ENCODE measurements around the gene ITK. TPM values are rescaled to one million over a fixed set of nuclear protein-coding genes. Genes with fewer than 3 reads are reported as not detected.

The ITK gene
- total RNA-seq, 3 donors from 2014 or later = 3.3 to 4.4 (median 3.4) TPM

DNA sequence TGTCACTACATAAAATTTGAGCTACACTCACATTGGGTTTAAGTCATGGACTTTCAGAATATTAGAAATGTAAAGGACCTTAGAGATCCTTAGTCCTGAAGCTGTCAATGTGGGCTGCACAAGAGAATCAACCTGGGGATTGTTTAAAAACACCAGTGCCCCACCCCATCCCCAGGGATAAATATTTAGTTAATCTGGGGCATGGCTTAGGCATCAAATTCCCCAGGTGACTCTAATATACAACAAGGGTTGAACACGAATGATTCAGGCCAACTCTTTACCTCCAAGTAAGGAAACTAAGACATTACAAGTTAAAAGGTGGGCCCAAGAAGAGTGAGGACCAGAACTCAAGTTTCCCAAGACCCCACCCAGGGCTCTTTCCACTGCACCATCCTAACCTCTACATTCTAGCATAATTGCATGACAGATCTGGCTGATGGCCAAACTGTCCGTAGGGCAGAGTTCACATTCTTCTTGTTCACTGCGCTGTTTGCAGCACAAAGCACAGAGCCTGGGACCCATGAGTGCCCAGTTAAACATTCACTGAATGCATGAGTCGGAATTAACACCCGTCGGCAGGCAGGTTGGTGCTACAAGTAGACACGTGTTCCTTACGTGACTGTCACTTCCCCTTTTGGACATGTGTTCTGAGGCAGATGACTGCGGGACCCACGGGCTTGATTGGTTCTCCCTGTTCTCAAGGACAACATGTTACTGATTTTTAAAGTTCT is 110.5 kb downstream of the ITK start:
- DNase-seq (ENCODE audit: low spot score in 2 of 2) = no peak

DNA sequence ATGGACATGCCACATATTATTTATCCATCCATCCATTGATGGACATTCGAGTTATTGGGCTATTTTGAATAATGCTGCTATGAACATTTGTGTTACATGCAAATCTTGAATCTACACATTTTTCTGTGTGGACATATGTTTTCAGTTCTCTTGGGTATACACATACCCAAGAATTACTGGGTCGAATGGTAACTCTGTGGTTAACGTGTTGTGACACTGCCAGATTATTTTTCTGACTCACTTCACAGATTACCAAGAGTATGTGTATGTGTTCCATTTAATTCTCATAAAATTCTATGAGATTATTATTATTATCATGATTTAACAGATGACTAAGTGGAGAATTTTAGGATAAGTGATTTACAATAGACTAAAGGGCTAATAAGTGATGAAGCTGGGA is 112.0 kb downstream of the ITK start:
- Histone ChIP-seq H3K27ac (no peak overlapping the region), H3K4me1 (no peaks in the 10 kb centered on the region), H3K36me3 (no peaks in the 10 kb centered on the region), H3K9me3 (no peaks in the 10 kb centered on the region), H3K27me3 (no peaks in the 10 kb centered on the region), H3K4me3 (no peak overlapping the region)
- intact Hi-C loops (cut with DNase I; ENCODE audit: low total_unique reads) = no loop called here
- no peak for DNase-seq (ENCODE audit: low spot score in 2 of 2)
- TF ChIP-seq POLR2A (IDR thresholded peaks at IDR 0.05) (no peak), POLR2AphosphoS5 (IDR thresholded peaks at IDR 0.05) (no peak)
- TF ChIP-seq, protein P1, sequence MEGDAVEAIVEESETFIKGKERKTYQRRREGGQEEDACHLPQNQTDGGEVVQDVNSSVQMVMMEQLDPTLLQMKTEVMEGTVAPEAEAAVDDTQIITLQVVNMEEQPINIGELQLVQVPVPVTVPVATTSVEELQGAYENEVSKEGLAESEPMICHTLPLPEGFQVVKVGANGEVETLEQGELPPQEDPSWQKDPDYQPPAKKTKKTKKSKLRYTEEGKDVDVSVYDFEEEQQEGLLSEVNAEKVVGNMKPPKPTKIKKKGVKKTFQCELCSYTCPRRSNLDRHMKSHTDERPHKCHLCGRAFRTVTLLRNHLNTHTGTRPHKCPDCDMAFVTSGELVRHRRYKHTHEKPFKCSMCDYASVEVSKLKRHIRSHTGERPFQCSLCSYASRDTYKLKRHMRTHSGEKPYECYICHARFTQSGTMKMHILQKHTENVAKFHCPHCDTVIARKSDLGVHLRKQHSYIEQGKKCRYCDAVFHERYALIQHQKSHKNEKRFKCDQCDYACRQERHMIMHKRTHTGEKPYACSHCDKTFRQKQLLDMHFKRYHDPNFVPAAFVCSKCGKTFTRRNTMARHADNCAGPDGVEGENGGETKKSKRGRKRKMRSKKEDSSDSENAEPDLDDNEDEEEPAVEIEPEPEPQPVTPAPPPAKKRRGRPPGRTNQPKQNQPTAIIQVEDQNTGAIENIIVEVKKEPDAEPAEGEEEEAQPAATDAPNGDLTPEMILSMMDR (IDR thresholded peaks at IDR 0.05) = no peak

More for the DNA sequence above, 110.5 kb downstream of the ITK start:
- intact Hi-C loops (cut with DNase I; ENCODE audit: low total_unique reads) = no loop called here
- no peak overlapping the region for H3K27ac ChIP-seq
- no peak overlapping the region for H3K4me3 ChIP-seq
- H3K4me1 ChIP-seq = no peaks in the 10 kb centered on the region
- no peaks in the 10 kb centered on the region for H3K27me3 ChIP-seq
- TF ChIP-seq, protein P1 (IDR thresholded peaks at IDR 0.05) = no peak
- TF ChIP-seq POLR2A (IDR thresholded peaks at IDR 0.05) (no peak), POLR2AphosphoS5 (IDR thresholded peaks at IDR 0.05) (no peak)
- H3K36me3 ChIP-seq = no peaks in the 10 kb centered on the region
- no peaks in the 10 kb centered on the region for H3K9me3 ChIP-seq

DNA sequence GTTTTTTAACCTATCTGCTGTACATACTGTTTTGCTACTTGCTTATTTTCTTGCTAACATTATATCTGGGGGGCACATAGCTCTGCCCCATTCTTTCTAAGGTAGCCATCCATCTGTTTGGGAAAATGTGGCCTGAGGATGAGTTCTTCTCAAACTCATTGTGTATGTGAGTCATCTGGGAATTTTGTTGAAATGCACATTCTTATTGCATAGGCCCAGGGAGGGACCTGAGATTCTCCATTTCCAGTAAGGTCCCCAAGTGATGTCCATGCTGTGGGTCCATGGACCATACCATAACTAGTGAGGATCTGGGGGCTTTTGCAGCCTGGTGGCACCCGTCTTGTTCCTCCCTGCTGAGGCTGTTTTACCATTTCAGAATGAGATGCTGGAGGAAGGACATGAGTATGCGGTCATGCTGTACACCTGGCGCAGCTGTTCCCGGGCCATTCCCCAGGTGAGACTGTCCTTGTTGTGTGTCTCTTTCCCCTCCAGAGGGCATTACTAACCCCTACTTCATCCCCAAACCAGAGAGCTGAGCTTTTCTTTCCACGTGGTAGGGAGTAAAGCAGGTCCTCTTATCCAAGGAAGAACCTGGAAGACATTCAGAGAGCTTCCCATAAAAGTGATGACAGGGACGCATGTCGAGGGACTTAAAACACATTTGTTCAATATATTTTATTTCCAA is 113.9 kb downstream of the ITK start:
- Histone ChIP-seq H3K36me3 (no peaks in the 10 kb centered on the region), H3K9me3 (no peaks in the 10 kb centered on the region), H3K27me3 (no peaks in the 10 kb centered on the region), H3K4me1 (no peaks in the 10 kb centered on the region), H3K27ac (no peak overlapping the region), H3K4me3 (no peak overlapping the region)
- intact Hi-C loops (cut with DNase I; ENCODE audit: low total_unique reads) = no loop called here
- no peak for DNase-seq (ENCODE audit: low spot score in 2 of 2)
- TF ChIP-seq, protein P1 (IDR thresholded peaks at IDR 0.05) = no peak
- TF ChIP-seq POLR2A (IDR thresholded peaks at IDR 0.05) (no peak), POLR2AphosphoS5 (IDR thresholded peaks at IDR 0.05) (no peak)

DNA sequence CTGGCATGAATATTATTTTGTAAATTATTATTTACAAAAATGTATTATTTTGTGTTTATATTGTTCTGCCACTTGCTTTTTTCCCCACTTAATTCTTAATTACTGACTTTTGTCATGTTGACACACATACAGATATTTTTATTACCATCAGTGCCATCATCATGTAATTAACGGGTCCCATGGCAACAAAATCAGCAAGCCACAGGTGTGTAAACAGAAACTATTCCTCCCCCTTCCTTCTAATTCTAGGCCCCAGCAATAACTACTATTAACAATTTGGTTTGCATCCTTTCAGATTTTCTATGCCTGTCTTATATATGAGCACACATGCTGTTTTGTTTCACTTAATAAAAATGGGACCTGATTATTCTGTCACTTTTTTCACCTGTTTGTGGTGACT is 114.6 kb downstream of the ITK start:
- H3K27ac ChIP-seq = no peak overlapping the region
- no peaks in the 10 kb centered on the region for H3K27me3 ChIP-seq
- intact Hi-C loops (cut with DNase I; ENCODE audit: low total_unique reads) = no loop called here
- DNase-seq (ENCODE audit: low spot score in 2 of 2) = no peak
- H3K36me3 ChIP-seq = no peaks in the 10 kb centered on the region
- no peaks in the 10 kb centered on the region for H3K4me1 ChIP-seq
- H3K4me3 ChIP-seq = no peak overlapping the region
- H3K9me3 ChIP-seq = no peaks in the 10 kb centered on the region
- TF ChIP-seq POLR2AphosphoS5 (IDR thresholded peaks at IDR 0.05) = no peak
- no peak for TF ChIP-seq POLR2A (IDR thresholded peaks at IDR 0.05)
- TF ChIP-seq, protein P1 (IDR thresholded peaks at IDR 0.05) = no peak

DNA sequence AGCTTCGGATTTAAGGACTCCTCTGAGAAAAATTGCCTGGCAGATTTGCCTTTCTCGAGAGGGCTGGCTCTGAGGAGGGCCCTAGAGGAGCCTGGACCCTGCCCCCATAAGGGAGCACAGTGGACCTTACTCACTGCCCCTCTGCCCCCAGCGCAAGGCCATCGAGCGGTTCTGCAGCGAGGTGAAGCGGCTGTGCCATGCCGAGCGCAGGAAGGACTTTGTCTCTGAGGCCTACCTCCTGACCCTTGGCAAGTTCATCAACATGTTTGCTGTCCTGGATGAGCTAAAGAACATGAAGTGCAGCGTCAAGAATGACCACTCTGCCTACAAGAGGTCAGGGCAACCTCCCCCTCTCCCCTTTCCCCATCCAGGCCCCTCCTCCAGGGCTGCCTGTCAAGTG is 119.9 kb downstream of the ITK start:
- H3K4me3 ChIP-seq = no peak overlapping the region
- TF ChIP-seq, protein P1 (IDR thresholded peaks at IDR 0.05) = no peak
- TF ChIP-seq POLR2A (IDR thresholded peaks at IDR 0.05) (no peak), POLR2AphosphoS5 (IDR thresholded peaks at IDR 0.05) (no peak)

More for the DNA sequence above, 119.9 kb downstream of the ITK start:
- Histone ChIP-seq H3K4me1 (no peaks in the 10 kb centered on the region), H3K27me3 (no peaks in the 10 kb centered on the region), H3K27ac (no peak overlapping the region), H3K36me3 (no peaks in the 10 kb centered on the region), H3K9me3 (no peaks in the 10 kb centered on the region)
- no peak for DNase-seq (ENCODE audit: low spot score in 2 of 2)
- intact Hi-C loops (cut with DNase I; ENCODE audit: low total_unique reads) = loop anchor here (10.0 kb wide), 1 partner anchor 344 kb away; no protein-coding TSS in a partner anchor

Measured in breast epithelium (tissue), 4 donors.